ENCODE results near the gene SLC7A8. TPM values are rescaled to one million over a fixed set of nuclear protein-coding genes. Genes with fewer than 3 reads are reported as not detected.
A peak's percentile ranks its signal among the peaks of the same experiment; 100 is the strongest.

SLC7A8 gene
- polyA plus RNA-seq, 1 donor (not counting 4 experiments of a cell fraction or from before 2014, with no cell fraction given): 29.1 TPM

DNA sequence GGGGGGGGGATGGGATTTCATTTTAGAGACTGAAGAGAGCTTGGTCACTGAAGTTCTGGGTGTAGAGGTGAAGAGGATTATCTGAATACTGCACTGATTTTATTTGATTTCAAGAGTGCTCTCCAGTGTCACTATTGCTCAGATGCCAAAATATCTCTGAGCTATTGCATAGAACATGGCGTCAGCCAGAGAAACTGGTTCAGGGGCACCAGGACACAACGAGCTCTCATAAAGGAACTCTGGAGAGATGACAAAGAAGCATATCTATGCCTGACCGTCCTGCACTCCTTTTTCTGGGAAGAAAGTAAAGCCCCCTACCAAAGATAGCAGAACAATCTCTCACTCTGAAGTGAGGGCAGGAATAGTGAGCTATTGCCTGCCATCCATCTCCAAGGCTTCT is 2.0 kb downstream of the SLC7A8 start:
- peaks cover 0 to 3% of the 10 kb centered on the region in 2 experiments for H3K36me3 ChIP-seq (ENCODE audit: control insufficient read depth in 2 of 2, extremely low read depth in 1 of 2, insufficient read depth in 2 of 2, low read length in 2 of 2)
- H3K9me1 ChIP-seq (ENCODE audit: control insufficient read depth, extremely low read depth, insufficient read depth, low read length): no peaks in the 10 kb centered on the region
- peak overlapping the region; percentile 49 to 89 (median 86) for H3K4me3 ChIP-seq (ENCODE audit: control insufficient read depth in 2 of 3, extremely low read depth in 1 of 3, insufficient read depth in 2 of 3, low read depth in 1 of 3, low read length in 3 of 3)
- FAIRE-seq (no peak), DNase-seq (ENCODE audit: low read depth, low spot score) (no peak)
- H3K79me2 ChIP-seq (ENCODE audit: control insufficient read depth, insufficient read depth, low read length): no peaks in the 10 kb centered on the region
- peak overlapping the region; percentile 4 for H3K9ac ChIP-seq (ENCODE audit: control insufficient read depth, extremely low read depth, insufficient read depth, low read length)
- H3K4me1 ChIP-seq (ENCODE audit: control insufficient read depth, extremely low read depth, insufficient read depth, low read length): peaks cover 27% of the 10 kb centered on the region
- H3K4me2 ChIP-seq (ENCODE audit: control insufficient read depth, extremely low read depth, insufficient read depth, low read depth, low read length): peak overlapping the region; percentile 91
- TF ChIP-seq EZH2 (IDR thresholded peaks at IDR 0.05; ENCODE audit: low read length): no peak
- TF ChIP-seq, protein P1, sequence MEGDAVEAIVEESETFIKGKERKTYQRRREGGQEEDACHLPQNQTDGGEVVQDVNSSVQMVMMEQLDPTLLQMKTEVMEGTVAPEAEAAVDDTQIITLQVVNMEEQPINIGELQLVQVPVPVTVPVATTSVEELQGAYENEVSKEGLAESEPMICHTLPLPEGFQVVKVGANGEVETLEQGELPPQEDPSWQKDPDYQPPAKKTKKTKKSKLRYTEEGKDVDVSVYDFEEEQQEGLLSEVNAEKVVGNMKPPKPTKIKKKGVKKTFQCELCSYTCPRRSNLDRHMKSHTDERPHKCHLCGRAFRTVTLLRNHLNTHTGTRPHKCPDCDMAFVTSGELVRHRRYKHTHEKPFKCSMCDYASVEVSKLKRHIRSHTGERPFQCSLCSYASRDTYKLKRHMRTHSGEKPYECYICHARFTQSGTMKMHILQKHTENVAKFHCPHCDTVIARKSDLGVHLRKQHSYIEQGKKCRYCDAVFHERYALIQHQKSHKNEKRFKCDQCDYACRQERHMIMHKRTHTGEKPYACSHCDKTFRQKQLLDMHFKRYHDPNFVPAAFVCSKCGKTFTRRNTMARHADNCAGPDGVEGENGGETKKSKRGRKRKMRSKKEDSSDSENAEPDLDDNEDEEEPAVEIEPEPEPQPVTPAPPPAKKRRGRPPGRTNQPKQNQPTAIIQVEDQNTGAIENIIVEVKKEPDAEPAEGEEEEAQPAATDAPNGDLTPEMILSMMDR (optimal IDR thresholded peaks at IDR 0.05 in 1 of 3, IDR thresholded peaks at IDR 0.05 in 1 of 3, conservative IDR thresholded peaks at IDR 0.05 in 1 of 3; ENCODE audit: extremely low read depth in 1 of 3, insufficient read depth in 2 of 3, low read length in 3 of 3): no peak
- no peaks in the 10 kb centered on the region for H3K27me3 ChIP-seq (ENCODE audit: control insufficient read depth, extremely low read depth, insufficient read depth, low read length)
- H3K27ac ChIP-seq (ENCODE audit: control insufficient read depth, insufficient read depth, low read length): no peak overlapping the region
- no peaks in the 10 kb centered on the region for H4K20me1 ChIP-seq (ENCODE audit: control insufficient read depth, extremely low read depth, insufficient read depth, low read length)
- no peaks in the 10 kb centered on the region for H3K9me3 ChIP-seq (ENCODE audit: control insufficient read depth, low read depth, low read length)
- H2AFZ ChIP-seq (ENCODE audit: control insufficient read depth, low read length): peak overlapping the region; percentile 9
- dilution Hi-C loops (cut with MboI; ENCODE audit: extremely low pct_ligation_motif_present, low sequenced_read_pairs): no loop called here

DNA sequence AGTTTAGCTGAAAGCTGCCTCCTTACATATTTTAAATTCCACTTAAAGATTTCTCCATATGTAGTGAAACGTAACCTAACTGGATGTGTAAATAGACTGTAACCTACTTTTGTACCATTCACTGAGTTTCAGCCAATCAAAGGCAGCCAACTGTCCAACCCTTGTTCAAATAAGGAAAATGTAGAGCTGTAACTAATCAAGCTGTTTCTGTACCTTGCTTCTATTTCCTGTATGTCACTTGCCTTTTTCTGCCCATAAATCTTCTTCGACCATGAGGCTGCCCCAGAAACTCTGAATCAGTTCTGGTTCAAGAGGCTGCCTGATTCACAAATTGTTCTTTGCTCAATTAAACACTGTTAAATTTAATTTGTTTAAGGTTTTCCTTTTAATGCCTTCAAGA is 6.3 kb downstream of the SLC7A8 start:
- peaks cover 0 to 3% of the 10 kb centered on the region in 2 experiments for H3K36me3 ChIP-seq (ENCODE audit: control insufficient read depth in 2 of 2, extremely low read depth in 1 of 2, insufficient read depth in 2 of 2, low read length in 2 of 2)
- FAIRE-seq (no peak), DNase-seq (ENCODE audit: low read depth, low spot score) (no peak)
- H3K4me2 ChIP-seq (ENCODE audit: control insufficient read depth, extremely low read depth, insufficient read depth, low read depth, low read length): no peak overlapping the region
- H3K79me2 ChIP-seq (ENCODE audit: control insufficient read depth, insufficient read depth, low read length): no peaks in the 10 kb centered on the region
- no peaks in the 10 kb centered on the region for H4K20me1 ChIP-seq (ENCODE audit: control insufficient read depth, extremely low read depth, insufficient read depth, low read length)
- dilution Hi-C loops (cut with MboI; ENCODE audit: extremely low pct_ligation_motif_present, low sequenced_read_pairs): no loop called here
- H3K9me3 ChIP-seq (ENCODE audit: control insufficient read depth, low read depth, low read length): no peaks in the 10 kb centered on the region
- no peak overlapping the region for H2AFZ ChIP-seq (ENCODE audit: control insufficient read depth, low read length)
- no peaks in the 10 kb centered on the region for H3K27me3 ChIP-seq (ENCODE audit: control insufficient read depth, extremely low read depth, insufficient read depth, low read length)
- no peak overlapping the region for H3K27ac ChIP-seq (ENCODE audit: control insufficient read depth, insufficient read depth, low read length)
- H3K4me1 ChIP-seq (ENCODE audit: control insufficient read depth, extremely low read depth, insufficient read depth, low read length): peaks cover 30% of the 10 kb centered on the region
- H3K4me3 ChIP-seq (ENCODE audit: control insufficient read depth in 2 of 3, extremely low read depth in 1 of 3, insufficient read depth in 2 of 3, low read depth in 1 of 3, low read length in 3 of 3): no peak overlapping the region
- H3K9ac ChIP-seq (ENCODE audit: control insufficient read depth, extremely low read depth, insufficient read depth, low read length): no peak overlapping the region
- TF ChIP-seq, protein P1 (optimal IDR thresholded peaks at IDR 0.05 in 1 of 3, IDR thresholded peaks at IDR 0.05 in 1 of 3, conservative IDR thresholded peaks at IDR 0.05 in 1 of 3; ENCODE audit: extremely low read depth in 1 of 3, insufficient read depth in 2 of 3, low read length in 3 of 3): no peak
- no peak for TF ChIP-seq EZH2 (IDR thresholded peaks at IDR 0.05; ENCODE audit: low read length)
- H3K9me1 ChIP-seq (ENCODE audit: control insufficient read depth, extremely low read depth, insufficient read depth, low read length): no peaks in the 10 kb centered on the region

All from keratinocyte (primary cell).